HG03064 (cell line): ENCODE results near the gene NADK.

ENCODE experiments used
- ATAC-seq: cut with Tn5 transposase; IDR thresholded peaks from one replicate; pipeline ENCODE4 v1.9.1; 2021; ENCODE audit warnings: low read depth; ENCODE audit not compliant: unreplicated experiment

The NADK gene

GRCh38 chr1:1788136-1788535 is 9.9 kb upstream of the NADK start:
- no peak for ATAC-seq

DNA sequence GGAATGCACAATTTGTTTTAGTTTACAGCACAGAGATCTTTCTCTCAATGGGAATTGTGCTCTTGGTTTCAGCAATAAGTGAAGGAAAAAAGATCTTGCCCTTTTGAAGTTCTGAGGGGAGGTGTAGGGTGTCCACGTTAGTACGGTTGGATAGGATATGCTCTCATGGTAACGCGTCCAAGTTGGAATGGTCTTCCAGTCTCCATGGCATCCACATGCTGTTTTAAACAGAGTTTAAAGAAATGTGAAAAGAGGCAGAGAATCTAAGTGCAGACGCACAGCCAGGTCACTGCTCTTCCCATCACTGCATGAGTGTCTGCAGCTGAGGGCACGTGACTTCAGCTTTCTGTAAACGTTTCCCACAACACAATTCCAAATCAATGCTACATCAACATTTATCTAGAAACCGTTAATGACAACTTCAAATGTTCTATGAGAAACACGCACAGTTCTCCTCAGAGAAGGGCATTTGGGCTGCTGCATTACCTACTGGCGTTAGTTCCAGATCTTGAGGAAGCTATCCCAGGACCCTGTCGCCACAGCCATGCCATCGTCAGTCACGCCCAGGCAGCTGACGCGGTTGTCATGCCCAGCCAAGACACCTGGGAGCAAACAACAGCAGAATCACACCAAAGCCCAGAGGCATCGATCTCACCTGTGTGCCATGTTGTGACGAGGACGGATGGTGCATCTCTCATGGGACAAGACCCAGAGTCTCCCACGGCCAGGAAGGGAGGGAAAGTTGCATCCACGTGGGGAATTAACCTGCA is 8.8 kb upstream of the NADK start:
- no peak for ATAC-seq

DNA sequence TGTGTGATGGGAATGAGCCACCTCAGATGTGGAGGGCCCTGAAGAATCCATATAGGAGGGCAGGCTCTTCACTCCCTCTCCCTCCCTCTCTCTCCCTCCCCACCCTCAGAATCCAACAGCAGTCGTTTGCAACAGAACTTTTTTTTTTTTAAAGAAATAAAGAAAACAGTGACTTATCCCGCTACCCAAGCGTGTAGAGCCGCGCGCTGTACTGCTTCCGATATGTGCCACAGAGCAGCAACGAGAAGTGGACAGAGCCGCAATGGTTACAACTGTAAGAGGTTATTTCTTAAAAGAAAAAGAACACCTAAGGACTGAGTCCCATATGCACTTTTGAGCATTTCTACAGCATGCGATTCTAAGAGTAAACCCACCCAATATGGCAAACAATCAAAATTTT is 7.4 kb upstream of the NADK start:
- ATAC-seq, result no peak

GRCh38 chr1:1784933-1785332 is 6.7 kb upstream of the NADK start:
- no peak for ATAC-seq

GRCh38 chr1:1783320-1783719 is 5.0 kb upstream of the NADK start:
- no peak for ATAC-seq

DNA sequence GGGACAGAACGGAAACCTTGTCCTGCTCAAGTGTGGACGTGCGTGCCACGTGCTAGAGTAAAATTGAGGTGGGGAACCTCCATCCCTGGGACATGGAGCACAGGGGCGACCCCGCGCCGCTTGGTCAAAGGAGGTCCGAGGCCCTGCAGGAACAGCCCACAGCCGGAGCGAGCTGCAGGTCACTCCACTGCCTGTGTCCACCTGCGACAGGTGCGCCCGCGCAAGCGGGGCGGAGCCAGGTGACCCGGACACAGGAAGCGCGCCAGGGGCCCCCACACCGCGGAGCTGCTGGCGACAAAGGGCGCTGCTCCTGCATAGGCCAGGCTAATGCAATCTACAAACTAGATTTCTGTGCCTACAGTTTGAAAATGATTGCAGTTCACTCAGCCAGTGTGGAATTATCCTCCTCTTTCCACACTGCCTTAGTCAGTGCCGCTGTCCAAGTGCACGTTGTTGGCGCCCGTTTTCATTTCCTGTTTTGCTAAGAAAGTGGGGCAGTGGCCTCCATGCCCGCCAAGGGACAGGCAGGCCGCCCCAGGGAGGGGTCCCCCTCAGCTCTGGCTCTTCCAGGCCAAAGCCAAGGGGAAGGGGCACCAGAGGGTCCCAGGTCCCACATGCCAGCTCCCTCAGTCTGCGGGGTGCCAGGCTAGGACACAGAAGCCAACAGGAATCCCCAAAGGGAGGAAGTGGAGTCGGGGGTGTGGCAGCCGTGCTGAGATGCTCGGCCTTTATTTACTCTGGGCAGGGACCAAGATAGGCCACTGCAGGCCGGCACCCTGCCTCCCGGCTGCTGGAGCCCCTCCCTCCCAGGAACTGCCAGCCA is 4.3 kb upstream of the NADK start:
- ATAC-seq, result no peak

GRCh38 chr1:1781526-1781903 is 3.2 kb upstream of the NADK start:
- no peak for ATAC-seq

- no peak for ATAC-seq
These were observed 2.6 kb upstream of the NADK start for GRCh38 chr1:1780598-1781525.

DNA sequence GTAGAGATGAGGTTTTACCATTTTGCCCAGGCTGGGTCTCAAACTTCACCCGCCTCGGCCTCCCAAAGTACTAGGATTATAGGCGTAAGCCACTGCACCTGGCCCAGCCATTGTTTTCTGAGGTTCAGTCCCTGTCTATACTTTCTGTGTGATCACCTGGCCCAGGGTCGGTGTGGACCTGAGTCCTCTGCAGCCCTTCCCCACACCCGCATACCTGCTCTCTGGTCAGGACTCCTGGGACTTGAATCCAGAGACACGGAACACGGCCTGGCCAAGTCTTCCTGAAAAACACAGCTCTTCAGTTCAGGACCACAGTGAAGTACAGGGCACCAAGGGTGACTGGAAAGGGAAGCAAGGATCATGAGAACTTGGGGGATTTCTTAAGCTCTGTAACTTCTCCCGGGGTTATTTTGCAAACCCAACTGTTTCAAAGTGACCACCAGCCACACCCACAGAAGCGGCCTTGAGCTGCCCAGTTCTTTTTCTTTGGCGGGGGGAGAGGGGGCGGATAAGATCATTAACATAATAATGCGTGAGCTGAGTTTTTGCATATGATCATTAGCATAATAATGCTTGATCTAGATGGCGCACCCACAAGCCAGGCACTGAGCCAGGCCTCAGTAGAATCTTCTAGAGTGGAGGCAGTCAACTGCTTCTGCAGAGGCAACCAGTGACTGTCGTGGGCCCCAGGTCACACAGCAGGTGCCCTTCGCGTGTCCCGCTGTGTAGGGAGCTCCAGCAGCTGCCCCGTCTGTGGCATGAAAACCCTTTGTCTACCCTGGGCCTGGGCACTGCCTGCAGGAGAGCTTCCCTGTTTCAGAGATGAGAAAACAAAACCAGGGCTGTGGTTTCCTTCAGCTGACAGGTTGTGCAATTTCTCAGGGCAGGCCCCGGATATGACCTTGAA is 1.7 kb upstream of the NADK start:
- peak; percentile 24 for ATAC-seq

DNA sequence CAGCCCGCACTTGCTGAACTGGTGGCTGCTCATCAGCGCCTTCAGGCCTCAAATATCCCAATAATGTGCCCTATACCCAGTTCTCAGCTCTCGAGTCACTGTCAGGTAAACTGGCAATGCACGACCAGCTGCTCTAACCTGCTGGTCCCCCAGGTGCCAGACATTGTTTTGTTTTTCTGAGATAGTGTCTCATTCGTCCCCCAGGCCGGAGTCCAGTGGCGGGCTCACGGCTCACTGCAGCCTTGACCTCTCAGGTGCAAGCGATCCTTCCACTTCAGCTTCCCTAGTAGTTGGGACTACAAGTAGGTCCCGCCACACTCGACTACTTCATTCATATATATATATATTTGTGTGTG is 1.0 kb upstream of the NADK start:
- ATAC-seq, result no peak

DNA sequence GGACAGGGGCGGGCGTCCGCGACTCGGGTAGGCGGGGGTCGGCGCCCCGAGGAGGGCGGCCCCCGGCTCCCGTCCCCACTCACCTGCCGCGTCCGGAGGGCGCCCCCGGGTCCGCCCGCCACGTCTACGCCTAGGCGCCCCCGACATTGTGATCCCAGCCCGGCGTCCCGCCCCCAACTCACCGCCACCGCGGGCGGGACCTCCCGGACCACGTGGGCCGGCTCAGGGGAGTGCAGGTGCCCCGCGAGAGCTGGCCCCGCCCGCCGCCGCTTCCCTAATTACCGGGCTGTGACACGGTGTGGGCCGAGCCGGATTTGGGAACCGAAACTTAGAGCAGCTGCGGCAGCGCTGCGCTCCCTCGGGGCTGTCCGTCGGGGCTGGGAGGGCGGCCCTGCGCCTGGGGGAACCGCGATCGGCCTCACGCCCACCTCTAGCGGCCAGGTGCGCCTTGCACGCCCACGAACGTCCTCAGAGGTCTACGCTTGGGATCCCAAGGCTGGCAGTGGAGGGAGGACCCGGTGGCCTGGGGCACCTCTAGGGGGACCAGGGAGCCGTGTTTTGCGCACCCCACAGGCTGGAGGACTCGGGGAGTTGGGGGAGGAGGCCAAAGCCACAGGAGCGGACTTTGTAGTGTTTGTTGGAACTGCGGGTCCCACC is 521 bp upstream of the NADK start:
- ATAC-seq, result peak; percentile 51

GRCh38 chr1:1777583-1777899 is 729 bp downstream of the NADK start:
- ATAC-seq, result no peak

GRCh38 chr1:1776672-1777582 is 1.3 kb downstream of the NADK start:
- no peak for ATAC-seq

DNA sequence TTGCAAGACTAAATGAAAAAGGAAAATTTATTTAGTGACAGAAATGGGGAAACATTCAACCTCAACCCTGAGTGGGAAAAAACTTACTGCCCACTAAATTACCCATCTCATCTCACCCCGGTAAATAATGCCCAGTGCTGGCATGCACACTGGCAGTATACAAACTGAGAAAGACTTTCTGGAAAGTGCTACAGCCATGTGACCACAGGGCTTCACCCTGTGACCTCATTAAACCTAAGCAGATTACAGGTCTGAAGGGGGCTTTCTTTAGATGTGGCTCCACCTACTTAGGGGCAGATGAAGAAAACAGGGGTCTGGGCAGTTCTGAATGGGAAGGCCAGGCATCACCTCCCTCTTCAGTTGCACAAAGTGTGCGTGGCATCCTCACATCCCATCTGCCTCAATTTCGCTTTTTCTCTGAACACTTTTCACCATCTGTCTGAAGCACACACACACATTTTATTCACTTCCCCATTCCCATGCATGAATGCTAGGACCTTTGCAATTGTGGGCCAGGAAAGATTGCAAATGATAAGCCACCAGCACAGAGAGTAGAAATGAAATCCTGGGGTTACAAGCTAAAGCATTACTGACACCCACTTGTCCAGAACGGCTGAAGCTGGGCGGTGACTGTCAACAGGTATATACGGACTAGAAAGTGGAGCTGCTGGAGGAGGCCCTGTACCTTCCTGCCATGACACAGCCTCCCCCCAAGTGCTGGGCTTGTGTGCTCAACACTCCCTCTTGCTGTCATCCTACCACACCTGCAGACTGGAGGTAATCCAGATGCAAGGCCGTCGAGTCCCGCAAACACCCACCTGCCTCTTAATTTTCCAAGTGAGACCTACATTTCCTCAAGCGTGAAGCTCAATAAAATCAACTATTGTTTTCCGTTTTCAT is 2.7 kb downstream of the NADK start:
- ATAC-seq, result no peak

DNA sequence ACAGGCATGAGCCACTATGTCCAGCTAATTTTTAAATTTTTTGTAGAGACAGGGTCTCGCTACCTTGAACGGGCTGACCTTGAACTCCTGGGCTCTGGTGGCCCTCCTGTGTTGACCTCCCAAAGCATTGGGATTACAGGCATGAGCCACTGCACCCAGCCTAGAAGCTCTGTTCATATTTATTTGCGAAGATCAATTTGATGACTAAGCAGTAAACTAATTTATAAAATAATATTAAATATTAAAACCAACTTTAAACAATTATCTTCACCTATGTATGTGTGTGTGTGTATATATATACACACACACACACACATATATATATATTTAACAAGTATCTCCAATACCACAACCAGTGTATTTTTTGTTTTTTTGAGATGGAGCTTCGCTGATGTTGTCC is 4.4 kb downstream of the NADK start:
- ATAC-seq, result no peak

DNA sequence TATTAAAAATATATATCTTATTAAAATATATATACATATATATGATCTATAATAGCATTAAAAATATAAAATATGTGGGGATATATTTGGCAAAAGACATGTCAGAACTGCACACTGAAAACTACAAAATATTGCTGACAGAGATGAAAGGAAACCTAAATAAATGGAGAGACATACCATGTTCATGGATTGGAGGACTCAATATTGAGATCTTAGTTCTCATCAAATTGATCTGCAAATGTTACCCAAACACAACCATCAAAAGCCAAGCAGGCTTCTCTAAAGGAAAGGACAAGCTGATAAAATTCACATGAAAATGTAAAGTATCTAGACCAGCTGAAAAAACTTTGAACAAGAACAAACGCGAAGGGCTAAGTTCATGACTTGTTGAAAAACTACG is 7.2 kb downstream of the NADK start:
- no peak for ATAC-seq

GRCh38 chr1:1770102-1770501 is 8.2 kb downstream of the NADK start:
- no peak for ATAC-seq
